GM23338 (cell line): ENCODE data around the gene MERTK. TPM values are rescaled to one million over a fixed set of nuclear protein-coding genes. Genes with fewer than 3 reads are reported as not detected.

Experiments used
- ATAC-seq: fragments of 200-7000 bp; cut with Tn5 transposase; 3 replicates; pipeline ENCODE4 v1.9.1; 2020
- DNase-seq: peaks from one replicate; pipeline ENCODE4 v3.0.0-alpha.2; 2015; ENCODE audit warnings: low spot score
- H2AFZ ChIP-seq: fragments of 200-600 bp; sonication (generic); 2 replicates; pipeline ENCODE4 v1.8.0; 2016; ENCODE audit warnings: antibody characterized with exemption, mild to moderate bottlenecking, moderate library complexity
- H3F3A ChIP-seq: fragments of 200-600 bp; sonication (generic); replicated peaks from 2 replicates; pipeline ENCODE4 v1.8.0; 2017; ENCODE audit warnings: antibody characterized with exemption, mixed run types, low read depth
- H3K27ac ChIP-seq: fragments of 200-600 bp; sonication (generic); 2 replicates; pipeline ENCODE4 v1.6.1; 2016; ENCODE audit warnings: low read depth
- H3K27me3 ChIP-seq: fragments of 200-600 bp; sonication (generic); 2 replicates; pipeline ENCODE4 v1.8.0; 2016; ENCODE audit warnings: mild to moderate bottlenecking, mixed run types, moderate library complexity; ENCODE audit not compliant: insufficient read depth
- H3K36me3 ChIP-seq: fragments of 200-600 bp; sonication (generic); 2 replicates; pipeline ENCODE4 v1.8.0; 2016; ENCODE audit warnings: mild to moderate bottlenecking; ENCODE audit not compliant: insufficient read depth
- H3K4me1 ChIP-seq: fragments of 200-600 bp; sonication (generic); 2 replicates; pipeline ENCODE4 v1.8.0; 2016; ENCODE audit warnings: mild to moderate bottlenecking, moderate library complexity; ENCODE audit not compliant: insufficient read depth
- H3K4me2 ChIP-seq: fragments of 200-600 bp; sonication (generic); 2 replicates; pipeline ENCODE4 v1.7.1; 2017; ENCODE audit warnings: mixed run types
- H3K4me3 ChIP-seq: fragments of 200-600 bp; sonication (generic); 2 replicates; pipeline ENCODE4 v1.6.1; 2016; ENCODE audit warnings: mixed run types
- H3K79me2 ChIP-seq: fragments of 200-600 bp; sonication (generic); replicated peaks from 2 replicates; pipeline ENCODE4 v1.8.0; 2017; ENCODE audit warnings: mild to moderate bottlenecking; ENCODE audit not compliant: insufficient read depth
- H3K9me2 ChIP-seq: fragments of 200-600 bp; sonication (generic); 2 replicates; pipeline ENCODE4 v1.8.0; 2017; ENCODE audit not compliant: insufficient read depth
- H4K20me1 ChIP-seq: fragments of 200-600 bp; sonication (generic); replicated peaks from 2 replicates; pipeline ENCODE4 v1.8.0; 2017; ENCODE audit warnings: mild to moderate bottlenecking; ENCODE audit not compliant: insufficient read depth
- H3K27ac Mint-ChIP-seq: 2 replicates; pipeline ENCODE4 v1.8.0; 2020; ENCODE audit warnings: inconsistent platforms, mild to moderate bottlenecking, moderate library complexity, mixed read lengths
- H3K27me3 Mint-ChIP-seq: 3 replicates; pipeline ENCODE4 v1.8.0; 2022; ENCODE audit warnings: low read depth, mild to moderate bottlenecking, moderate library complexity, mixed read lengths, inconsistent platforms; ENCODE audit not compliant: insufficient read depth, poor library complexity
- H3K36me3 Mint-ChIP-seq: 3 replicates; pipeline ENCODE4 v1.8.0; 2021; ENCODE audit warnings: low read depth, mild to moderate bottlenecking, inconsistent platforms, moderate library complexity, mixed read lengths
- H3K4me1 Mint-ChIP-seq: 3 replicates; pipeline ENCODE4 v1.8.0; 2020; ENCODE audit warnings: mild to moderate bottlenecking, inconsistent platforms, mixed read lengths
- H3K4me3 Mint-ChIP-seq: 3 replicates; pipeline ENCODE4 v1.8.0; 2021; ENCODE audit warnings: moderate library complexity, mild to moderate bottlenecking, inconsistent platforms, mixed read lengths
- H3K9me3 Mint-ChIP-seq: 3 replicates; pipeline ENCODE4 v1.8.0; 2020; ENCODE audit warnings: moderate library complexity, mild to moderate bottlenecking, inconsistent platforms, mixed read lengths
- CREB1 ChIP-seq: fragments of 250-450 bp; sonication (Bioruptor Pico); IDR thresholded peaks from 2 replicates; pipeline ENCODE4 v1.5.0; 2020; ENCODE audit warnings: low read depth, mild to moderate bottlenecking, moderate library complexity
- CTCF ChIP-seq, 2 experiments: fragments of 200-600 bp in 1 of 2; sonication (generic) in 1 of 2; conservative IDR thresholded peaks; 2 replicates each; pipeline versions ENCODE4 v1.5.1 to v1.6.1; 2016 to 2017; ENCODE audit warnings: antibody characterized with exemption in 2 of 2, low read depth in 2 of 2, mild to moderate bottlenecking in 2 of 2, moderate library complexity in 1 of 2
- EZH2 ChIP-seq: fragments of 200-600 bp; sonication (generic); IDR thresholded peaks from one replicate; pipeline ENCODE4 v1.8.0; 2017; ENCODE audit warnings: antibody characterized with exemption, mild to moderate bottlenecking, low read depth; ENCODE audit not compliant: unreplicated experiment
- EZH2phosphoT487 ChIP-seq: fragments of 200-600 bp; sonication (generic); IDR thresholded peaks from one replicate; pipeline ENCODE4 v1.8.1; 2018; ENCODE audit warnings: antibody characterized with exemption; ENCODE audit not compliant: unreplicated experiment
- NANOG ChIP-seq: IDR thresholded peaks from 2 replicates; pipeline ENCODE4 v1.6.1; 2016; ENCODE audit warnings: antibody characterized with exemption, borderline replicate concordance
- REST ChIP-seq: IDR thresholded peaks from one replicate; pipeline ENCODE4 v1.6.1; 2018; ENCODE audit warnings: antibody characterized with exemption; ENCODE audit not compliant: unreplicated experiment
- STAT1 ChIP-seq: IDR thresholded peaks from one replicate; pipeline ENCODE4 v1.6.1; 2016; ENCODE audit warnings: antibody characterized with exemption; ENCODE audit not compliant: unreplicated experiment
- ZNF331 ChIP-seq: fragments of 250-450 bp; sonication (Bioruptor Pico); IDR thresholded peaks from 2 replicates; pipeline ENCODE4 v1.5.0; 2020; ENCODE audit warnings: low read depth, mild to moderate bottlenecking, moderate library complexity
- ZNF462 ChIP-seq: fragments of 250-450 bp; sonication (Bioruptor Pico); IDR thresholded peaks from 2 replicates; pipeline ENCODE4 v1.5.0; 2020; ENCODE audit warnings: mild to moderate bottlenecking, moderate library complexity
- polyA plus RNA-seq: library from polyadenylated mRNA; unstranded; fragments of >200 nt; fragmentation: Nextera tagmentation; extraction: Ambion mirVana; gene quantifications from 2 replicates; pipeline ENCODE4 v1.2.1, GENCODE V29; 2016
- total RNA-seq: library from RNA; depleted of rRNA; stranded (reverse); fragments of >200 nt; shearing (Covaris generic); gene quantifications from 2 replicates; pipeline ENCODE4 v1.2.3, GENCODE V29; 2014

MERTK gene
- total and polyA plus RNA-seq, 2 experiments from 2014 or later = 3.0 to 9.0 TPM

GRCh38 chr2:111947219-111947618 lies 48.8 kb downstream of the MERTK start (continued):
- TF ChIP-seq REST (no peak), CTCF (conservative IDR thresholded peaks at IDR 0.05; ENCODE audit: low read depth in 2 of 2) (no peak), CREB1 (CRISPR knock-in tag) (no peak)

- Histone ChIP-seq H3K4me1 (no peaks in the 10 kb centered on the region), H2AFZ (no peak overlapping the region), H3K27me3 (no peaks in the 10 kb centered on the region), H3F3A (no peaks in the 10 kb centered on the region), H3K4me3 (no peak overlapping the region), H4K20me1 (peaks cover 8% of the 10 kb centered on the region; the same call in 1 of the 2 replicates), H3K9me2 (no peaks in the 10 kb centered on the region), H3K27ac (no peak overlapping the region), H3K36me3 (no peaks in the 10 kb centered on the region), H3K79me2 (no peaks in the 10 kb centered on the region), H3K4me2 (no peak overlapping the region)
- Mint-ChIP-seq H3K9me3 (no peaks in the 10 kb centered on the region), H3K4me1 (peaks cover 12% of the 10 kb centered on the region; the same call in 2 of the 3 replicates), H3K4me3 (no peak overlapping the region), H3K36me3 (peaks cover 12% of the 10 kb centered on the region; the same call in 2 of the 3 replicates), H3K27ac (no peak overlapping the region), H3K27me3 (peaks cover 5% of the 10 kb centered on the region)
- TF ChIP-seq ZNF462 (CRISPR knock-in tag) = no peak
- no peak for TF ChIP-seq EZH2
- no peak for TF ChIP-seq STAT1
- TF ChIP-seq CREB1 (CRISPR knock-in tag) = no peak
- TF ChIP-seq EZH2phosphoT487 = no peak
- no peak for TF ChIP-seq REST
- no peak for TF ChIP-seq NANOG
- TF ChIP-seq ZNF331 (CRISPR knock-in tag) = no peak
- ATAC-seq (no peak), DNase-seq (no peak)
These were observed 50.4 kb downstream of the MERTK start for GRCh38 chr2:111948832-111949231.
